ENCODE results near the gene SSRP1.
"Not testable (repeated sequence)": the region's sequence is repeated elsewhere in the genome, so short reads cannot be mapped to it uniquely, and the experiment has no call there.

Gene SSRP1

DNA sequence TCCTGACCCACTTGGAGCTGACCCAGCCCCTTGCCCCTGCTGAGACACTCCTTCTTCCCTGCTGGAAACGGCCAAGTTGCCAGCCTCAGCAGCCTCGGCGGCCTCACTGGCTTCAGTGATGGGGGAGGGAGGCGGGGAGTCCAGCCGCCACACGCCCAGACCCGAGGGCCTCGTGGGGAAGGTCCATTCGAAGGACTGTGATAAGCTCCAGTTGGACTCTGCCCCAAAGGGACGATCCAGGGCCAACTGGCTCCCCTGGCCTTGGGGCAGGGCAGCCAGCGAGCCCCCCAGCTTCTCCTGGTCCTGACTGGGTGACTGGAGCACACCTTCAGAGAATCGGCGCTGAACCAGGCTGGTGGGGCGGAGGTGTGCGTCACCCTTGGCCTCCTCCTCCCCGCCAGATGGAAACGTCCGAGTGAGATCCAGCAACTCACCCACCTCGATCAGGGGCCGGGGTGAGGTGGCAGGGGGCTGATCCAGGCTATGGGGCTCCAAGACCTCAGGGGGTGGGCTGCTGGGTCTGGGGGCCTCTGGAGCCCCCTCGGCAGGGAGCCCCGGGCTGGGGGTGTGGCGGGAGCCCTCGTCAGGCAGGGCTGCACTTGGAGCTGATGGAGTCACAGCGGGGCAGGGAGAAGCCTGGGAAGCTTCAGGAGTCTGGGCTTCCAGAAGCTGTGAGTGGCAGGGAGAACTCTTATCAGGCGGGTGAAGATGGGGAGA lies 22.5 kb downstream of the SSRP1 start:
- DNase-seq: no peak

DNA sequence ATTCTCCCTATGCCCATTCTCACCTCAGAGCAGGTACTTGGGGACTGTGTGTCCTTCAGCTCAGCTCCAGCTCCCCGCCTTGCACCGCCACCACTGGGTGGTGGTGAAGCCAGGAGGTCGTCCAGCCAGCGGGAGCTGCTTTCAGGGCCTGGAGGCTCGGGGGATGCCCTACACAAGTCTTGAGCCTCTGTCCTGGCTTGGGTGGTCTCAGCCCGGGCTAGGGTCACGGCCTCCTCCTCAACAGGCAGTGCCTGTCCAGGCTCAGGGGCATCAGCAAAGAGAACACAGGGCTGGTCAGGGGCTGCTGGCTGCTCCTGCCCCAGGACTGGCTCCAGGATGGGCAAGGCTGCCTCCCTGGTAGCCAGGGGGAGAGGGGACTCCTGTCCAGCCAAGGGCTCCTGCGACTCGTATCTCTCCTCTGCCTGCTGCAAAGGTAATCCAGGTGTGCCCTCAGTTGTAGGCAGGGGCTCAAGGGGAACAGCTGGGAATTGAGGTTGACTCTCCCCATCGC lies 23.1 kb downstream of the SSRP1 start:
- DNase-seq: no peak

DNA sequence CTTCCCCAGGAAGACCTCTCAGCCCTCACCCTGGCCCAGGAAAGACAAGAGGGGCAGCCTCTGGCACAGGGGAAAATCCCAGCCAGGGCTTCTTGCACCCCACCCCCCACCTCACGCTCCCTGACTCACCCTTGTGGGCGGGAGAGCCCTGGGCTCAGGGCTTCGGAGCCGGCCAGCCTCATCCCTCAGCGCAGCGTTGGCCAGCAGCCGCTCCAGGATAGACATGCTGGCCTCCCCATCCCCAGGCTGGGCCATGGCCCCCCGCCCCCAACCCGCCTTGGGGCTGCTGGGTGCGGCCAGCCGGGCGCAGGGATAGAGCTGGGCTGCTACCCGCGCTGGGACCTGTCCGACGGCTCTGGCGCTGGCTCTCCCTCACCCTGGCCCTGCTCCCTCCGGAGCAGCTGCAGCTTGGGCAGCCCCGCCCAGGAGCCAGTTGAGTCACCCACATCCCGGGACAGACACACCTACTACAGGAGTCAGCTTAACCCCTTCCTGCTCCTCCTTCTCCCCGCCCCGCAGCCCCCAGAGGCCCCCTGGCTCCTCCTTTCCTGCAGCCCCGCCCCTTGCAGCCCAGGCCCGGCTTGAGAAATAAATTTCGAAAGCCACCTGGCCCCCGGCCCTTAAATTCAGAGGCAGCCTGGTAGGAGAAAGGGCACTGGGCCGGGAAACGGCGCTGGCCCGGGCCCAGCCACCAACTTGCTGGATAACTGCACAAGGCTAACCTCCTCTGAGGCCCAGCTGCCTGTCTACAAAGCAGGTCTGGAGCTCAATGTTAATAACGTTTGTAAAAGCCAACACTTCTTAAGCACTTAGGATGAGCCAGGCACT lies 24.4 kb downstream of the SSRP1 start:
- peak; percentile 91 for DNase-seq

DNA sequence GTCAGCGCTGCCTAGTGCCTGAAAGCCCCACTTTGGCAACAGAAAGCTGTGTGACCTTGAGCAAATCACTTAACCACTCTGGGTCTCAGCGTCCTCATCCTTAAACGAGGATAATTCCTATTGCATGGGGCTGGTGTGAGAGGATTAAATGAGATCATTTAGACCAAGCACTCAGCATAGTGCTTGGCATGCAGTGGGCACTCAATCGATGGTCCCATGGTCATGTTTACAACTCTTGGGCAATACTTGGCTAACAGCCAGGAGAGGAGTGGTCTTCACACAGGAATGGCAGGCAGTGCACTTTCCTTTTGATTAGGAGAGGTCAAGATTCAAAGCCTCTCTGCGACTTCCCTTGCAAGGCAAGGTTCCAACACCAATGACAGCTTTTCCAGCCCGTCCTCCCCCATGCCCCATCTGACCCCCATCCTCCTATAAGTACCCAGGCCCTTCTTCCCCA lies 25.0 kb downstream of the SSRP1 start:
- no peak for DNase-seq

DNA sequence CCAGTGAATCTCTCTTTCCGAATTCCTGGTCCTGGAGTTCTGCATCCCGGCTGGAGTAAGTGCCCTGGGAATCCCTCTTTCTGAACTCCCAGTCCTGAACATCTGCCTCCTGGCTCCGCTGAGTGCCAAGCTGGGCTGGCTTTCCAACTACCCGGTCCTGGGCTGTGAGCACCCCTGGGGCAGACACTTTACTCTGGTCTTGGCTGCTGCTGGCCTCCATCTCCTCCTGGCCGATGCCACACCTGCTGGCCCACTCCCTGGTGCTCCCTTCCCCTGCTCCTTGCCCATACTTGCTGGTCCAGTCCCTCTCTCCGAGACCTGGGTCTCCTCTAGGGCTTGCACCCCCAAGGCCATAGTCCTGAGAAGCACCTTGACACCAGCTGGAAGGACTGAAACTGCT lies 25.6 kb downstream of the SSRP1 start:
- no peak for DNase-seq

DNA sequence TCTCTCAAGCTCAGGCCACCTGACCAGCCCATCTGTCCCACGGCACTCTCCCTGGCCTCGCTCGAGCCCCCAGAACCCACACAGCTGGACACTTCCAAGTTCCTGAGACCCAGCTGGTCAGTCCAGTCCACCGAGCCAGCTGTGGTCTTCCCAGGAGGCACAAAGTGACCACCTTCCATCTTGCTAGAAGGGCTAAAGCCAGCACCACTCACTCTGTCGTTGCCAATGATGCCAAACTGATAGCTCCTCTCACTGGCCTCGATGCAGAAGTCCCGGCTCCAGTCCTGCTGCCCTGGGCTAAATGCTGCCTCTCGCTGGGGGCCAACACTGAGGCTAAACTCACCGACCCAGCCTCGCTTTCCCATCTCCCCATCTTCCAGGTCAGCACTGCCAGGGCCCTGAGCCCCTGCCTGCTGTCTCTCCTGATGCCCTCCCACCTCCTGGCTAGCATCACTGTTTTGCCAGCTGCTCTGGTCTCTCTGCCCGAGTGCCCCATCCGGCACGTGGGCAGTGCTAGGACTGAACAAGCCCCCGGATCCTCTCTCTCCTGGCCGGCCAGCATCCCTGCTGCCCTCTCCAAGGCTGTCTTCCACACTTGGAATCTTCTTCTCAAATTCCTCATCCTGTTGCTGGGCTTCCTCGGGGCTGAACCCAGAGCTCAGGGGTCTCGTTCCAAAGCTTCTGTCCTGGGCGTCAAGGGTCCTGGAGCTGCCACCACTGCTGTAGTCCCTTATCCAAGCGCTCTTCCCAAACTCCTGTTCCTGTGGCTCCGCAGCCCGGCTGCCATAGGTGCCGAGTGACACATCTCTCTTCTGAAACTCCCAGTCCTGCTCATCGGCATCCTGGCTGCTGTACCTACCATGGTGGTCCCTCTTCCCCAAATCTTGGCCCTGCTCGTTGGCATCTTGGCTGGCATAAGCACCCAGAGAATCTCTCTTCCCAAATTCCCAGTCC lies 26.3 kb downstream of the SSRP1 start:
- no peak for DNase-seq

DNA sequence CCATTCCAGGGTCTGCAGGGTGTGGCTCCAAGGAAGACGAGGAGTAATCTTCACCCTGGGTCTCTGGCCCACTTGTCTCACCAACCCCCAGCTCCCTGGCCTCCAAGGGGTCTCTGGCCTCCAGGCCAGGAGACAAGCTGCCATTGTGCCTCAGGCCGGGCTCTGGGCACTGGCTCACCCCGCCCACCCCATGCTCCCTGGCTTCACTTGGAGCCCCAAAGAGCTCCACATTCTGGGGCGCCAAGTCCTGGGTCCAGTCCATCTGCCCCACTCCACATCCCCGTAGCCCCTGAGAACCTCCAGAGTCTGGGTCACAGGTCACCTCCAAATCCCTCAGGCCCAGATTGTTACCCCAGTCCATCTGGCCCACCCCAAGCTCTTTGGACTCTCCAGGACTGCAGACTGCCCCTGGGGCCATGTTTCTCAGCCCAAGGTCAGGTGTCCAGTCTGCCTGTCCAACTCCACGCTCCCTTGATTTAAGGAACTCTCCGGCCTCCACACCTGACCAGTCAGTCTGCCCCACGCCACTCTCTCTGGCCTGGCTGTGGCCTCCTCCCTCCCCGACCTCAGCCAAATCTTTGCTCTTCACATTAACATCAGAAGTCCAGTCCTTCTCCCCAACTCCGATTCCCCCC lies 27.1 kb downstream of the SSRP1 start:
- no peak for DNase-seq

DNA sequence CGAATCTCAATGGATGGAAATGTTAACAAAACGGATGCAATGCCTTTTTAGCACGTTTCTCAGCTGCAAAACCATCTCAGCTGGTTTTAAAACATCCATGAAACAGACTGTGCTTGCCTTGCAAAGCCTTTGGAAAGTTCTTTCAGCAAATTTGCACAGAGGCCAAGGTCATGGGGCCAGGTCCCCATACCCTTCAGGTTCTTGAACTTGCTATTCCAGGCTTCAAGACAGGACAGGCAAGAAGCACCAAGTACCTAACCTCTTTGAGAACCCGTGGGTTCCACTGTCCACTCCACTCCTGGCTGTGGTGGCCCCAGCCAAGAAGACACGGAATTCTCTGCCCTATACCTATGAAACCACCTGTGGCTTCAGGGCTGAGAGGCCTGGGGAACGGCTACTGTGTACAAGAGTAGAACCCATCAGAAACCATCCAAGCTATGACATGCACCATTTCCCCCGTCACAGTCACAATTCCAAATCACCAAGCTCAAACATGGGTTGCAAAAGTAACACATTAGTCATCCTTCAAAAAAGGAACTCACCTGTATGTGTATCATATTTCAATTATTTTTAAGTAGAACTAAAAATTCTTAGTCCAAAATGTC lies 27.9 kb downstream of the SSRP1 start:
- DNase-seq: no peak

DNA sequence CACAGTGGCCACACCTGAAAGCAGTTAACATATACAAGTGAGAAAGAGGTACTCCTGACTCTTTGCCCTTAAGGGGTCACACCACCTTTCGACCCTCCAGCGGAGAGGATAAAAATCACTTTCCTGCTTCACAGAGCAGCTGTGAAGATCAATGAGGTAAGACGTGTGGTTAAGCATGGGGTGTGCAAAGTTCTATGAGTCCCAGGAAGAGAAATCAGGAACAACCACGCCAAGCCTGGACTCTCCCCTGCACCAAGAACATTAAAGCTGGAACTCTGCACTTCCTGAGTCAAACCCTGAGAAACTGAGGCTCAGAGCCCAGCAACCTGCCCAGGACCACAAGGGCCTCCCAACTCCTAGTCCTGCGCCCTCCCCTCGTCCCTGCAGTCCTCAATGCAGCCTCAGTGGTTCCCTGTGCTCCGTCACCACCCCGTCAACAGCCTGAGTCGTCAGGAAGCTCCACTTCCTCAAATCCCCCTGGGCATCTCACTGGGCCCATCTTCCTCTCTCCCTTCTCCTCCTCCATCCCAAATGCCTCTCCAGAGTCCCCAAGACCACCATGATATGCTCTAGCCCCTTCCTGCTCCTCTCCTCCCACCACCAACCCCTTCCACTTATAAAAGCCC lies 28.6 kb downstream of the SSRP1 start:
- no peak for DNase-seq

DNA sequence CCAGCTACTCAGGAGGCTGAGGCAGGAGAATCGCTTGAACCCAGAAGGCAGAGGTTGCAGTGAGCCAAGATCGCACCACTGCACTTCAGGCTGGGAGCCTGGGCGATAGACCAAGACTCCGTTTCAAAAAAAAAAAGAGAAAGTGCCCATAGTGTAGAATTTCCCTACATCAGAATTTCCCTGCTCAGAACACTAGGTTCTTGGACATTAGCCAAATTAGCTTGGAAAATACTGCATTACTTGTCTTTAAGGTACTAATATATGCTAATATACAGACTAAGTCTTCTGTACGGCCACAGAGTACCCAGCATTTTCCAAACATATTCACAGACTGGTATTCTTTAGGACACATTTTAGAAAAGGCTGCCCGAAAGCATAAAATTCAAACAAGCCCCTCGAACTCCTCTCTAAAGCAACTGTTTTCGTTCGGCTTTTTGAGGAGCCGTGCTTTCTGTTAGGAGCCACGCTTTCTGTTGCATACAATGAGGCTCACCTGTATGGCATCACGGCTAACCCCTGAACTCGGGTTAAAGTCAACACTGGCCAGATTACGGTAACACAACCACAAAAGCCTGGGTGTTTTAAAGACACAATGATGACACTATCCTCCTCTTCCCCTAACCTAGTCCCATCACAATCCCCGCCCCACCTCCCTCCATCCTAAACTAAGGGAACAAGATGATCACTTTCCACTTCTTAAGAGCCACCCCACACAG lies 29.4 kb downstream of the SSRP1 start:
- DNase-seq: peak; percentile 18

DNA sequence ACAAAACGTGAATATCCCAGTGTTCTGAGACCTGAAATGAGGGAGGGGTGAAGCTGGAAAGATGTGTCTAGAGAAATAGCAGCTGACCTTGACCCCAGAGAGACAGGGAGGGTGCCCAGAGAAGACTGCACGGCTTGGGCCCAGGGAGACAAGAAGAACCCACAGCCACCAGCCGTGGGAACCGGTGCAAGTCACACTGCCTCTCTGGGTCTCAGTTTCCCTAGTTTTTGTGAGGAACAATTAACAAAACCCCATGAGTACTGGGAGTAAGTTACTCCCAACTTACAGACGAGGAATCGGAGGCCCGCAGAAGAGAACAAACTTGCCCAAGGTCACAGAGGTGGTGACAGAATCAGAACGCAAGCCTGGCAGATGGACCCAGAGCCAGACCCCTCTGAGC lies 30.2 kb downstream of the SSRP1 start:
- DNase-seq: no peak

DNA sequence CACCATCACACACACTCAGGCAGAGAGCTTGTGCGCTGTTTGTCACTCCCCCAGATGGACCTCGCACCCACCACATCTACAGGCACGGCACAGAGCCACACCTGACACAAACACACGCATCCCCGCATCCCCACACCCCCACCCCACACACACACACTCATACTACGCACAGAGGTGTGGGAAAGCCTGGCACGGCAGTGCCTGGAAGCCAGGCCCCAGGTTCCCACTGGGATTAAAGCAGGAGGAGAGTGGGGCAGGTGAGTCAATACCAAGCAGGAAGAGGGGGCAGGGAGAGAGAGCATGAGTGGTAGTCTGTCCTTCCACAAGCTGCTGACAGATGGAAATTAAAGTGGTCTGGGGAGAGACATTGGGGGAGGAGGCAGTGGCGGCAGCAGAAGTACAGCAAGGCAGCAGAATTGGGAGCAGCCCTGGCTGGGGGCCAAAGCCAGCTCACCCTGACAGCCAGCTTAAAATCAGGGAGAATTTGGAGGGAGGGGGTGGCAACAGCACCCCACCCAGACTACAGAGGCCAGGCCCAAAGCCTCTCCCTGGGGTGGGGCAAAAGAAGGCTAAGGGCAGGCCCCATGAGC lies 31.6 kb downstream of the SSRP1 start:
- DNase-seq: peak; percentile 81

DNA sequence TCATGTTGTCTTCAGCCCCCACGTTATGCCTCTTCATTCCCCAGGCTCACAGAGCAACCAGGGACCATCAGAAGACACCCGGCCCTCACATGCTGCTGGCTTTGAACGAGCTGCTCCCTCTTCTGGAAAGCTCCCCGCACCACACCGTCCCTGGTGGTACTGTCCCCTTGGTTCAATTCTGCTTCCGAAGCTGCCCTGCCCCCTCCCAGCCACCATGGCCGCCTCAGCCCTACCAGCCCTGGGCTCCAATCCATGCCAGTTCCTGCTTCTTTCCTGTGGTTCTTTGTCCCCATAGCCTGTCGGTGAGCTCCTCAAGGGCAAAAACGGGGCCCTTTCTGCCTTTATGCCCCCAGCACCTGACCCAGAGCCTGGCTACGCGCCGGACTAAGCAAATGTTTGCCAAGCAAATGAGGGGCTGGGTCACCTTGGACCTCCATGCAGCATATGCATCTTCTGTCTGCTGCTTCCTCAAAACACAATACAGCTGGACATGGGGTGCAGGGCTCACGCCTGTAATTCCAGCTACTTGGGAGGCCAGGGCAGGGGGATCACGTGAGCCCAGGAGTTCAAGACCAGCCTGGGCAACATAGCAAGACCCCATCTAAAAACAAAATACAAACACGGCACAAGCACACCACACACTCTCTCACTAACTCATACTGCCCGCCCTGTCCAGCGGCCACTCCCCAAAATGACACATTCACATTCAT lies 32.3 kb downstream of the SSRP1 start:
- DNase-seq: no peak

DNA sequence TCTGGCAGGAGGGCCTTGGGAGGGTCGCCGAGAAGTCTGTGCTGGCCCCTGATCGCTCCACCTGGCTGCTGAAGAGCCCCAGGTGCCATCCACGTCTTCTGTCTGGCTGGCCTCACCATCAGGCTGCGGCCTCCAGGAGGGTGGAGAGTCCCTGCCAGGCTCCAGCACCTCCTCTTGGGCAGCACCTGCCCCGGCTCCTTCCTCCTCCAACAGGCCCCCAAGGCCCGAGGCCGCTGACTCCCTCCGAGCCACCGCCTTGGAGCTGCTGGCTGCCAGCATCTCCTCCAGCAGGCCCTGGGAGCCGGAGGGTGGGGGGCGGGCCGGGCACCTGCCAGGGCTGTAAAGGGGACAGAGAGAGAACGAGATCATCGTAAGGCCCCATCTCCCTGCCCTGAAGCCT lies 33.2 kb downstream of the SSRP1 start:
- DNase-seq: no peak

DNA sequence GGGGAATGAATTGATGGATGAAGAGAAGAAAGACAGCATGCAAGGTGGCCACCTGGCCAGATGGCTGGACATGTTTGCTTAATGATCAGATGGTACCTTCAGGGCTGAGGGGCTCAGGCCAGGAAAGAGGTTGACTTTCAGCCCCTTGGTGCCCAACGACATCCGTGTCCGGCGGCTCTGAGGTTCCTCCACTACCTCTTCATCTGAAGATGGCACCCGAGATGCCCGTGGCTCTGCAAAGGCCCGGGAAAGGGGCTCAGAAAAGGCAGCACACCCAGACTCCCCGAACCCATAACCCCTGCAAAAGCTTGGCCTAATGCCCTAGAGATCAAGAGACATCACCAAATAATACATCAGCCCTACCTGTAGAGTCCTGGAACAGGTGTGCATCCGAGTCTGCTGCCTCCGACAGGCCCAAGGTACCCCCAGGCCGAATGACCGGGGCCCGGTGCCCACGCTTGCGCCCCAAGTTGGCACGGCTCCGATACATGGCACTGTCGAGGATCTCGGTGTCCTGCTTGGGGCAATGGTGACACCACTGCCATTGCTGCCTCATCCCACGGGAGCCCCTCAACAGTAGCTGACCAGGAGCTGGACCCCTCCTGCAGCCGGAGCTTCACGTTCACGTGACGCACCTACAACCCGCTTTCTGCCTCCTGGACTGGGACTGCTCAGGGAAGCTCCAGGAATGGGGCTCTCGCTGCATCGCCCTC lies 33.8 kb downstream of the SSRP1 start:
- DNase-seq: no peak

DNA sequence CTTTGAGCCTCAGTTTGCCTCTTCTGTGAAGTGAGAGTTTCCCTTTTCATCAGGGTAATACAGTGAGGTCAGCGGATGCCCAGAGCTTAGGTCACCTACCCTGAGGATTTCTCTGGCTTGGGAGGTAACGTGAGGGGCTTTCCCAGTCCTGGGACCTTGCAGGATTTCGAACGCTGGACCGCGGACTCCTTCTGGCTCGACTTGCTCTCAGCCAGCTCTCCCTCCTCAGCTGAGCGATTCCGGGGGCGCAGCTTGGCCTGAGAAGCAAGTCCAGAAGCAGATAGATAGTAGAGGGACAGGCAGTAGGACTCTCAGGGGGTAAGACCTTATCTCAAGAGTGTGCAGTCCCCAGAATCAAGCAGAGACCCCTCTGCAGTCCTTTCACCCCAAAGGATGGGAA lies 34.9 kb downstream of the SSRP1 start:
- DNase-seq: no peak

DNA sequence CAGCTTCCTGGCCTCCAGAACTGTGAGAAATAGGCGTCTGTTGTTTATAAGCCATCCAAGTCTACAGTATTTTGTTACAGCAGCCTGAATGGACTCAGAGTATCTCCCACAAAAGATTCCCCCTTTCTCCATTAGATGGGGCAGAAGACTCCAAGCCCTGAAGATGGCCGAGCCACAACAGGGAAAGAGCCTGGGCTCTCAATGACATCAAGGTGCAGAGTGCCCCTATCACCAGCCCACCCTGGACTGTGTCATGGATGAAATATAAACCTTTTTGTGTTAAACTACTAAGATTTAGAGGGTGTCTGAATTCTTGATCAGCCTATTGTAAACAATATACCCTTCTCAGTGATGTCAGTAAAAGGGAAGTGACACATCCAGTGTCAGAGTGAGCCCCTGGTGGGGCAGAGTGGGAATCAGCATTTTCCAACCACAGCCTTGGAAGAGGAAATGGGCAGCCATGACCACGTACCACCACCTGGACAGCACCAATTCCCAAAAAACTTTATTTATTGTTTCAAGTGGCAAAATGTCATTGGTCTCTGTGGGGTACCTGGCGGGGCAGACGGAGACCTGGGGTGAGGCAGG lies 36.4 kb downstream of the SSRP1 start:
- DNase-seq: no peak

DNA sequence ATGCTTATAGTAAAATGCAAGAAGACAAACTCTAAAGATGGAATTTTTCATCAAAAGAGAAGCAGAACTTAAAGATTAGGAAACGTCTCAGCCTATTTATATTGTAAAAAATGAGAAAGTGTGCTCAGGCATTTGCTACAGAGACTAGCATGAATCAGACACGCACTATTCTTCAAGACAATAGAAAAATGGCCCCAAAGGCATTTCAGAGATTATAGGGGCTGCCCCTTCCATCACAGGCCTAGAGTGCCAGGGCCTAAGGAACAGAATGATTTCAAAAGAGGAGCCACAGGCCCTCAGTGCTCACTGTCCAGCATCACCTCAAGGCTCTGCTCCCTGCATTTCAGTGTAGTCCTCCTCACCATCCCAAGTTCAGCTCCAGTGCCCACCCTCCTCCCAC lies 38.5 kb downstream of the SSRP1 start:
- DNase-seq: no peak

DNA sequence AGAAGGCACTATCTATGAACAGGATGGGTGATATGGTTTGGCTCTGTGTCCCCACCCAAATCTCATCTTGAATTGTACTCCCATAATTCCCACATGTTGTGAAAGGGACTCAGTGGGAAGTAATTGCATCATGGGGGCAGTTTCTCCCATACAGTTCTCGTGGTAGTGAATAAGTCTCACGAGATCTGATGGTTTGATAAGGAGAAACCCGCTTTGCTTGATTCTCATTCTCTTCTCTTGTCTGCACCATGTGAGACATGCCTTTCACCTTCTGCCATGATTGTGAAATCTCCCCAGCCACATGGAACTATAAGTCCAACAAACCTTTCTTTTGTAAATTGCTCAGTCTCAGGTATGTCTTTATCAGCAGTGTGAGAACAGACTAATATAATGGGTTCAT lies 39.5 kb downstream of the SSRP1 start:
- not testable (repeated sequence) for DNase-seq

Measured in NCI-H2171 treated with DMSO at 0.1 percent for 48 hours (cell line).